Measurements from ENCODE around the gene PLEKHM2. TPM values are rescaled to one million over a fixed set of nuclear protein-coding genes. Genes with fewer than 3 reads are reported as not detected.

PLEKHM2 gene
- polyA plus RNA-seq, 1 donor from 2014 or later = 40.1 TPM

DNA sequence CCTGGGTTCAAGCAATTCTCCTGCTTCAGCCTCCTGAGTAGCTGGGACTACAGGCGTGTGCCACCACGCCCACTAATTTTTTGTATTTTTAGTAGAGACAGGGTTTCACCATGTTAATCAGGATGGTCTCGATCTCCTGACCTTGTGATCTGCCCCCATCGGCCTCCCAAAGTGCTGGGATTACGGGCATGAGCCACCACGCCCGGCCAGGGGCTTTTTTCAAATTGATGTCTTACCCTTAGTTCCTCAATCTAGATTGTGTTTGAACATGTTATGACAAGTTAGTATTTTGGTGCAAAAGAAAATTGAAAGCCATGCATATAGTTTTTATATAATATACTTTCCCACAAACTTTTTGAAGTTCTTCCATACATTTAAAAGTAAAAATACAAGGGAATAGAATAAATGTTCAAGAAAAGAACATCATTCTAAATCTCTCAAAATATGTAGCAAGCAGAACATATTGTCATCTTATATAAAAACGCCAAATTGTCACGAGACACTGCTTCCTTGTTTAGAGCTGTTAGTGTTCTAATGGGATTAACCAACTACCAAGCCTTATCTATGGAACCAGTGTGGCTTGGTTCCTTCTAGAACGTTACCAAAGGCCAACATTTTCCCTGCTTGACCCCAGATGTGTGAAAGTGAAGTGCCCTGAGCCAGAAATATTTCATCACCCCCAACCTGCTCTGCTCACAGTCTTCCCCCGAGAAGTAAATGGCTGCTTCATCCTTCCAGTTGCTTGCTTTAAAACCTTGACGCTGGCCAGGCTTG, 9.5 kb upstream of the PLEKHM2 start:
- H3K36me3 ChIP-seq (ENCODE audit: insufficient read depth, low read length) = no peaks in the 10 kb centered on the region
- no peak overlapping the region for H2AFZ ChIP-seq (ENCODE audit: low read depth, low read length)
- no peaks in the 10 kb centered on the region for H3F3A ChIP-seq (ENCODE audit: insufficient read depth, low read length, poor library complexity, severe bottlenecking)
- no peaks in the 10 kb centered on the region for H4K20me1 ChIP-seq (ENCODE audit: insufficient read depth)
- no peaks in the 10 kb centered on the region for H3K9me3 ChIP-seq (ENCODE audit: low read length)
- no peak overlapping the region for H3K27ac ChIP-seq (ENCODE audit: low read length)
- no peak overlapping the region for H3K9ac ChIP-seq (ENCODE audit: low read length)
- no peaks in the 10 kb centered on the region for H3K79me2 ChIP-seq (replicated peaks; ENCODE audit: insufficient read depth, low read length)
- no peak overlapping the region for H3K4me2 ChIP-seq (ENCODE audit: low read length)
- no peaks in the 10 kb centered on the region for H3K27me3 ChIP-seq (ENCODE audit: insufficient read depth, low read depth, low read length)
- H3K9me2 ChIP-seq (ENCODE audit: insufficient read depth, low read length) = no peaks in the 10 kb centered on the region
- TF ChIP-seq CTCF (IDR thresholded peaks at IDR 0.05; ENCODE audit: poor library complexity, severe bottlenecking) (no peak), EP300 (conservative IDR thresholded peaks at IDR 0.05; ENCODE audit: poor library complexity, severe bottlenecking) (no peak), RAD21 (conservative IDR thresholded peaks at IDR 0.05) (no peak), EZH2 (IDR thresholded peaks at IDR 0.05; ENCODE audit: borderline replicate concordance, insufficient read depth, low read length, poor library complexity, severe bottlenecking) (no peak), SMC3 (conservative IDR thresholded peaks at IDR 0.05; ENCODE audit: poor library complexity) (no peak), REST (IDR thresholded peaks at IDR 0.05; ENCODE audit: borderline replicate concordance) (no peak)
- H3K4me3 ChIP-seq (ENCODE audit: low read length) = no peak overlapping the region

DNA sequence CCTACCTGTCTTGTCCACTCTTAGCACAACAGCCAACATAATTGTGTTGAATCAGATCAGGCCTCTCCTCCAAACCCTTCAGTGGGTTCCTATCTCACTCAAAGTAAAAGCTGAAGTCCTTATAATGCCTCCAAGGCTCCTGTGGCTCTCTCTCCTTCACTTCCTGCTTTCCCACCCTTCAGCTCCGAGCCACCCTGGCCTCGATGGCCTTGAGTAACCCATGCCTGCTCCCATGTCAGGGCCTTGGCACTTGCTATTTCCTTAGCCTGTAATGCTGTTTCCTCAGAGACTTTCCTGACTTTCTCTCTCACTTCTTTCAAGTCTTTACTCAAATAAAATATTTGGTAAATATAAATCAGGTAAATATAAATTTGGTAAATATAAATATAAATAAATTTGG, 8.1 kb upstream of the PLEKHM2 start:
- Histone ChIP-seq H3F3A (ENCODE audit: insufficient read depth, low read length, poor library complexity, severe bottlenecking) (no peaks in the 10 kb centered on the region), H3K9me3 (ENCODE audit: low read length) (no peaks in the 10 kb centered on the region), H3K79me2 (replicated peaks; ENCODE audit: insufficient read depth, low read length) (no peaks in the 10 kb centered on the region), H3K27ac (ENCODE audit: low read length) (no peak overlapping the region), H2AFZ (ENCODE audit: low read depth, low read length) (no peak overlapping the region), H3K4me2 (ENCODE audit: low read length) (no peak overlapping the region), H3K9me2 (ENCODE audit: insufficient read depth, low read length) (no peaks in the 10 kb centered on the region), H4K20me1 (ENCODE audit: insufficient read depth) (no peaks in the 10 kb centered on the region), H3K27me3 (ENCODE audit: insufficient read depth, low read depth, low read length) (no peaks in the 10 kb centered on the region), H3K4me3 (ENCODE audit: low read length) (no peak overlapping the region), H3K36me3 (ENCODE audit: insufficient read depth, low read length) (no peaks in the 10 kb centered on the region), H3K9ac (ENCODE audit: low read length) (no peak overlapping the region)
- TF ChIP-seq POLR2AphosphoS5 (IDR thresholded peaks at IDR 0.05) (no peak), EZH2 (IDR thresholded peaks at IDR 0.05; ENCODE audit: borderline replicate concordance, insufficient read depth, low read length, poor library complexity, severe bottlenecking) (no peak), RAD21 (conservative IDR thresholded peaks at IDR 0.05) (no peak), REST (IDR thresholded peaks at IDR 0.05; ENCODE audit: borderline replicate concordance) (no peak), TAF1 (IDR thresholded peaks at IDR 0.05; ENCODE audit: low read depth) (no peak), CTCF (IDR thresholded peaks at IDR 0.05; ENCODE audit: poor library complexity, severe bottlenecking) (no peak), SMC3 (conservative IDR thresholded peaks at IDR 0.05; ENCODE audit: poor library complexity) (no peak), EP300 (conservative IDR thresholded peaks at IDR 0.05; ENCODE audit: poor library complexity, severe bottlenecking) (no peak), MXI1 (conservative IDR thresholded peaks at IDR 0.05; ENCODE audit: poor library complexity, severe bottlenecking) (no peak)
